ENCODE results near the gene AKNA. TPM values are rescaled to one million over a fixed set of nuclear protein-coding genes. Genes with fewer than 3 reads are reported as not detected.

The AKNA gene
- total RNA-seq, 3 donors from 2014 or later: 29.3 to 45.1 (median 44.9) TPM

- TF ChIP-seq CTCF (IDR thresholded peaks at IDR 0.05): no peak
- Histone ChIP-seq H3K9me3 (no peaks in the 10 kb centered on the region), H3K4me3 (no peak overlapping the region), H3K4me1 (ENCODE audit: low read depth) (peaks cover 7% of the 10 kb centered on the region), H3K36me3 (ENCODE audit: low read depth) (peaks cover 8% of the 10 kb centered on the region)
- DNase-seq: no peak
- no peak for ATAC-seq
- intact Hi-C loops (cut with DNase I, micrococcal nuclease): no loop called here
Measured at GRCh38 chr9:114347675-114348074, 40.1 kb downstream of the AKNA start.

- no peaks in the 10 kb centered on the region for H3K9me3 ChIP-seq
- ATAC-seq: no peak
- H3K36me3 ChIP-seq (ENCODE audit: low read depth): peaks cover 8% of the 10 kb centered on the region
- DNase-seq: no peak
- no peak for TF ChIP-seq CTCF (IDR thresholded peaks at IDR 0.05)
- no peak overlapping the region for H3K4me3 ChIP-seq
- intact Hi-C loops (cut with DNase I, micrococcal nuclease): no loop called here
- peaks cover 7% of the 10 kb centered on the region for H3K4me1 ChIP-seq (ENCODE audit: low read depth)
Measured at GRCh38 chr9:114346146-114346545, 41.6 kb downstream of the AKNA start.

GRCh38 chr9:114345493-114346065 lies 42.2 kb downstream of the AKNA start:
- DNase-seq (no peak), ATAC-seq (no peak)
- Histone ChIP-seq H3K36me3 (ENCODE audit: low read depth) (peaks cover 8% of the 10 kb centered on the region), H3K9me3 (no peaks in the 10 kb centered on the region), H3K4me3 (no peak overlapping the region), H3K4me1 (ENCODE audit: low read depth) (peaks cover 7% of the 10 kb centered on the region)
- TF ChIP-seq CTCF (IDR thresholded peaks at IDR 0.05): no peak
- intact Hi-C loops (cut with DNase I, micrococcal nuclease): no loop called here

- DNase-seq (no peak), ATAC-seq (no peak)
- Histone ChIP-seq H3K9me3 (no peaks in the 10 kb centered on the region), H3K4me3 (no peak overlapping the region), H3K4me1 (ENCODE audit: low read depth) (peaks cover 4% of the 10 kb centered on the region), H3K36me3 (ENCODE audit: low read depth) (peaks cover 9% of the 10 kb centered on the region)
- TF ChIP-seq CTCF (IDR thresholded peaks at IDR 0.05): no peak
- intact Hi-C loops (cut with DNase I, micrococcal nuclease): no loop called here
Measured at GRCh38 chr9:114344692-114345091, 43.1 kb downstream of the AKNA start.

- DNase-seq (no peak), ATAC-seq (no peak)
- H3K4me3 ChIP-seq: no peak overlapping the region
- H3K4me1 ChIP-seq (ENCODE audit: low read depth): peaks cover 2% of the 10 kb centered on the region
- no peaks in the 10 kb centered on the region for H3K9me3 ChIP-seq
- intact Hi-C loops (cut with DNase I, micrococcal nuclease): no loop called here
- peaks cover 11% of the 10 kb centered on the region for H3K36me3 ChIP-seq (ENCODE audit: low read depth)
- no peak for TF ChIP-seq CTCF (IDR thresholded peaks at IDR 0.05)
Measured at GRCh38 chr9:114344188-114344566, 43.6 kb downstream of the AKNA start.
